ENCODE measurements around the gene SETD2.

Gene SETD2

GRCh38 chr3:46979958-46980497 lies 183.9 kb downstream of the SETD2 start:
- Histone ChIP-seq H3K36me3 (ENCODE audit: insufficient read depth, low read length) (peaks cover 6% of the 10 kb centered on the region; the same call in 1 of the 2 replicates), H2AFZ (ENCODE audit: low read depth, low read length) (peak overlapping the region; percentile 71), H3K79me2 (ENCODE audit: insufficient read depth, low read length) (peaks cover 80% of the 10 kb centered on the region), H3K4me3 (ENCODE audit: low read depth in 1 of 2, low read length in 2 of 2) (peak overlapping the region; percentile 35 to 68; a peak in 3 of 4 replicates), H4K20me1 (ENCODE audit: insufficient read depth, low read length) (peaks cover 18% of the 10 kb centered on the region), H3K27me3 (ENCODE audit: insufficient read depth, low read length, poor library complexity) (no peaks in the 10 kb centered on the region), H3K9me3 (ENCODE audit: insufficient read depth, low read length, severe bottlenecking) (no peaks in the 10 kb centered on the region), H3K4me2 (ENCODE audit: insufficient read depth, low read length) (peak overlapping the region; percentile 87), H3K4me1 (ENCODE audit: insufficient read depth, low read length) (peaks cover 68% of the 10 kb centered on the region), H3K27ac (ENCODE audit: low read length) (peak overlapping the region; percentile 77), H3K9ac (ENCODE audit: low read depth, low read length) (peak overlapping the region; percentile 64)
- DNase-seq (peak; percentile 48), ATAC-seq (ENCODE audit: insufficient read depth, low read depth) (peak; percentile 2; the same call in 2 of the 3 replicates)
- no peak for TF ChIP-seq EZH2 (IDR thresholded peaks at IDR 0.05; ENCODE audit: borderline replicate concordance, low read depth, low read length, severe bottlenecking)
- TF ChIP-seq CTCF (IDR thresholded peaks at IDR 0.05; ENCODE audit: borderline replicate concordance, extremely low read depth, low read length, poor library complexity, severe bottlenecking) = no peak

- Histone ChIP-seq H3K9me3 (ENCODE audit: insufficient read depth, low read length, severe bottlenecking) (no peaks in the 10 kb centered on the region), H3K4me1 (ENCODE audit: insufficient read depth, low read length) (peaks cover 68% of the 10 kb centered on the region), H3K36me3 (ENCODE audit: insufficient read depth, low read length) (peaks cover 11% of the 10 kb centered on the region), H3K4me3 (ENCODE audit: low read depth in 1 of 2, low read length in 2 of 2) (peak within 1 kb of the TSS; percentile 35 to 68; a peak in 3 of 4 replicates), H3K4me2 (ENCODE audit: insufficient read depth, low read length) (peak within 1 kb of the TSS; percentile 87), H3K79me2 (ENCODE audit: insufficient read depth, low read length) (peaks cover 80% of the 10 kb centered on the region), H3K27me3 (ENCODE audit: insufficient read depth, low read length, poor library complexity) (no peaks in the 10 kb centered on the region), H3K9ac (ENCODE audit: low read depth, low read length) (peak within 1 kb of the TSS; percentile 64), H3K27ac (ENCODE audit: low read length) (peak within 1 kb of the TSS; percentile 87), H2AFZ (ENCODE audit: low read depth, low read length) (peak within 1 kb of the TSS; percentile 85), H4K20me1 (ENCODE audit: insufficient read depth, low read length) (peaks cover 22% of the 10 kb centered on the region)
- ATAC-seq (ENCODE audit: insufficient read depth, low read depth) (peak; percentile 86), DNase-seq (peak; percentile 97)
- TF ChIP-seq CTCF (IDR thresholded peaks at IDR 0.05; ENCODE audit: borderline replicate concordance, extremely low read depth, low read length, poor library complexity, severe bottlenecking) (no peak), EZH2 (IDR thresholded peaks at IDR 0.05; ENCODE audit: borderline replicate concordance, low read depth, low read length, severe bottlenecking) (no peak)
Measured at GRCh38 chr3:46978985-46979944, 184.6 kb downstream of the SETD2 start, which contains the start of gene NBEAL2. Gene NBEAL2, plus strand, starts transcription at chr3:46979666. Its CDS starts 196 bp downstream, at chr3:46979862.

- Histone ChIP-seq H3K27ac (ENCODE audit: low read length) (peak overlapping the region; percentile 87), H3K27me3 (ENCODE audit: insufficient read depth, low read length, poor library complexity) (no peaks in the 10 kb centered on the region), H3K4me2 (ENCODE audit: insufficient read depth, low read length) (peak overlapping the region; percentile 87), H3K79me2 (ENCODE audit: insufficient read depth, low read length) (peaks cover 84% of the 10 kb centered on the region), H3K4me3 (ENCODE audit: low read depth in 1 of 2, low read length in 2 of 2) (peak overlapping the region in 1 of 2 experiments; percentile 68; a peak in 2 of 4 replicates), H3K4me1 (ENCODE audit: insufficient read depth, low read length) (peaks cover 74% of the 10 kb centered on the region), H3K36me3 (ENCODE audit: insufficient read depth, low read length) (peaks cover 15% of the 10 kb centered on the region), H4K20me1 (ENCODE audit: insufficient read depth, low read length) (peaks cover 29% of the 10 kb centered on the region), H2AFZ (ENCODE audit: low read depth, low read length) (no peak overlapping the region), H3K9me3 (ENCODE audit: insufficient read depth, low read length, severe bottlenecking) (no peaks in the 10 kb centered on the region), H3K9ac (ENCODE audit: low read depth, low read length) (peak overlapping the region; percentile 64)
- ATAC-seq (ENCODE audit: insufficient read depth, low read depth) (no peak), DNase-seq (no peak)
- TF ChIP-seq EZH2 (IDR thresholded peaks at IDR 0.05; ENCODE audit: borderline replicate concordance, low read depth, low read length, severe bottlenecking) = no peak
- TF ChIP-seq CTCF (IDR thresholded peaks at IDR 0.05; ENCODE audit: borderline replicate concordance, extremely low read depth, low read length, poor library complexity, severe bottlenecking) = no peak
Measured at GRCh38 chr3:46978381-46978780, 185.5 kb downstream of the SETD2 start.

Measured in DND-41 (cell line).